HEK293T (cell line): Measurements from ENCODE around the gene CFAP92.

ENCODE experiments used
- CTCF ChIA-PET: fragments of 350-600 bp; formaldehyde crosslinking; extraction: SDS; loops from one replicate; lab custom pipeline; 2021; ENCODE audit warnings: antibody characterized with exemption, inconsistent platforms; lab: Yijun Ruan, JAX
- POLR2A ChIA-PET: fragments of 350-600 bp; formaldehyde crosslinking; extraction: SDS; loops from one replicate; lab custom pipeline; 2020; ENCODE audit warnings: antibody characterized with exemption, inconsistent platforms; lab: Yijun Ruan, JAX
- DNase-seq: peaks from one replicate; pipeline ENCODE4 v3.0.0; 2012; ENCODE audit warnings: mixed read lengths; ENCODE audit errors: extremely low spot score
- ARNT ChIP-seq: fragments of 450-650 bp; IDR thresholded peaks from 2 replicates; pipeline ENCODE4 v1.6.1; 2017; ENCODE audit warnings: mild to moderate bottlenecking
- BHLHE40 ChIP-seq: fragments of 450-650 bp; IDR thresholded peaks from 2 replicates; pipeline ENCODE4 v1.6.1; 2016; ENCODE audit warnings: mild to moderate bottlenecking, moderate library complexity, borderline replicate concordance
- CTBP1 ChIP-seq: fragments of 450-650 bp; IDR thresholded peaks from 2 replicates; pipeline ENCODE4 v1.6.1; 2016; ENCODE audit warnings: borderline replicate concordance
- ELF4 ChIP-seq: fragments of 450-650 bp; IDR thresholded peaks from 2 replicates; pipeline ENCODE4 v1.6.1; 2017; ENCODE audit warnings: antibody characterized with exemption
- FOXA1 ChIP-seq: fragments of 450-650 bp; IDR thresholded peaks from 2 replicates; pipeline ENCODE4 v1.6.1; 2016; ENCODE audit warnings: mild to moderate bottlenecking
- FOXK2 ChIP-seq: fragments of 450-650 bp; IDR thresholded peaks from 2 replicates; pipeline ENCODE4 v1.6.1; 2016; ENCODE audit warnings: mild to moderate bottlenecking
- FOXM1 ChIP-seq: fragments of 450-650 bp; IDR thresholded peaks from 2 replicates; pipeline ENCODE4 v1.6.1; 2017; ENCODE audit warnings: mild to moderate bottlenecking, borderline replicate concordance
- HDGF ChIP-seq: fragments of 450-650 bp; IDR thresholded peaks from 2 replicates; pipeline ENCODE4 v1.6.1; 2017; ENCODE audit warnings: antibody characterized with exemption, borderline replicate concordance
- L3MBTL2 ChIP-seq: fragments of 450-650 bp; conservative IDR thresholded peaks from 2 replicates; pipeline ENCODE4 v1.6.1; 2016; ENCODE audit warnings: mild to moderate bottlenecking
- LEF1 ChIP-seq: fragments of 450-650 bp; IDR thresholded peaks from 2 replicates; pipeline ENCODE4 v1.6.1; 2017; ENCODE audit warnings: mild to moderate bottlenecking, borderline replicate concordance
- NFRKB ChIP-seq: fragments of 450-650 bp; IDR thresholded peaks from 2 replicates; pipeline ENCODE4 v1.6.1; 2016; ENCODE audit warnings: mild to moderate bottlenecking, moderate library complexity
- PKNOX1 ChIP-seq: fragments of 450-650 bp; IDR thresholded peaks from 2 replicates; pipeline ENCODE4 v1.6.1; 2016
- SP1 ChIP-seq: fragments of 450-650 bp; IDR thresholded peaks from 2 replicates; pipeline ENCODE4 v1.6.1; 2017
- SUZ12 ChIP-seq: fragments of 450-650 bp; IDR thresholded peaks from 2 replicates; pipeline ENCODE4 v1.6.1; 2016; ENCODE audit warnings: mild to moderate bottlenecking
- TARDBP ChIP-seq: fragments of 450-650 bp; IDR thresholded peaks from 2 replicates; pipeline ENCODE4 v1.6.1; 2016
- ZNF384 ChIP-seq: fragments of 450-650 bp; IDR thresholded peaks from 2 replicates; pipeline ENCODE4 v1.6.1; 2016

Gene CFAP92

DNA sequence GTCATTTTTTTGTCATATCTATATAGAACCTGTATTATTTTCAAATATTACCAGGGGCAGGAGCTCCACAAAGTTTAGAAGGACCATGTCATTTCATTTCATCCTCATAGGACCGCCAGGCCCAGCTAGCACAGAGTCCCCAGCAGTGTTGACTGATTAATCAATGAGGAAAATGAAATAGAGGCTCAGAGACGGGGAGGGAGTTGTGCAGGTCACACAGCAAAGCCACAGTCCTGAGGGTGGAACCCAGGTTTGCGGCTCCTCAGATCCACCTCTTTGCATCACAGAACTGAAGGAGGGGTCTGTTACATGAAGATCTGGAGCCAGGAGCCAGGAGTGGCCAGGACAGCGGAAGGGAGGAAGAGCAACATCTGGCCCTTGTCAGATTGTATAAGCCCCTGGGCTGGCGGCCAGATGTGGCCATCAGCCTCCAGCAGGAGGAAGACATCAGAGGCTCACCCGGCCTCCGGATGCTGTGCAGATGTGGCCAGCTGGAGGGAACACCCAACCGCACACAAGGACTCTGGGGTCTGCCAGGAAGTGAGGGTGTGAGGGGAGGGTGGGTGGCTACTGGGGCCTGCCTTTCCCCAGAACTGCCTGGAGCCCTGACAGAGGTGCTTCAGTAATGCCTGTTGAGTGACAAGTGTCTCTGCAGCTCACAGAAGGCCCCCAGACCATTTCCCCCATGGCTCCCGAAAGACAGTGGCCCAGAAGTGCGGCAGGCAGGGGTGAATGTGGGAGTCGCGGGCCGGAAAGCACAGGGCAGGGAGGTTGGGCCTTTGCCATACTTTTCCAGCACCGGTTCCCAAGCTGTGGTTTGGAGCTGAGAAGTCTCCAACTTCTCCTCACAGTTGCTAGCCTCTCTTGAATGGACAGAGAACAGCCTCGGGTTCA is 28.5 kb upstream of the CFAP92 start:
- TF ChIP-seq FOXM1 (no peak), LEF1 (no peak), NFRKB (no peak), HDGF (no peak), CTBP1 (no peak), ARNT (no peak), FOXA1 (no peak), PKNOX1 (no peak), SP1 (no peak), BHLHE40 (no peak), TARDBP (no peak)
- DNase-seq = no peak
- ChIA-PET CTCF (interaction anchor here (0.7 kb wide), 1 partner anchor 225 kb away, joined by 3 read pairs; no protein-coding TSS in a partner anchor), POLR2A (no interaction called here)

DNA sequence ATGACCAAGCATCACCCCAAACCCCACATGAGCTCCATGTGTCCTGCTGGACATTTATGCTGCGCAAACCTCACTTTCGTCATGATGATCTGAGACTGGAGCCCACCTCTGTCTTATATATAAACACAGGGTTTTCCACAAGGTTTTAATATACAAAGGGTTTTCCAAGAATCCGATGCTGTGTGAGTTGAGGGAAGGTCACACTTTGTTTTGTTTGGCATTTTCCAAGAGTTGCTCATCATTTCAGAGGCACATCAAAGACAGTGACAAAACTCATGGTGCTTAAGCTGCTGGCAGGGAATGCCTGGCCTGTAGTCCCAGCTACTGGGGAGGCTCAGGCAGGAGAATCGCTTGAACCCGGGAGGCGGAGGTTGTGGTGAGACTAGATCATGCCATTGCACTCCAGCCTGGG is 27.3 kb upstream of the CFAP92 start:
- TF ChIP-seq ELF4 (no peak), NFRKB (no peak), BHLHE40 (no peak), L3MBTL2 (no peak), SP1 (no peak), FOXA1 (no peak), HDGF (no peak)
- CTCF ChIA-PET = no interaction called here
- POLR2A ChIA-PET = interaction anchor here (1.0 kb wide), 1 partner anchor 228 kb away, joined by 3 read pairs; the partner anchor contains the start of gene COPG1
- no peak for DNase-seq

GRCh38 chr3:129020691-129021090 is 26.8 kb upstream of the CFAP92 start:
- TF ChIP-seq ELF4 = no peak
- no peak for TF ChIP-seq L3MBTL2
- no peak for TF ChIP-seq PKNOX1
- TF ChIP-seq FOXA1 = no peak
- TF ChIP-seq CTBP1 = no peak
- no peak for TF ChIP-seq FOXK2
- no peak for TF ChIP-seq SP1
- no peak for TF ChIP-seq HDGF
- CTCF ChIA-PET = no interaction called here
- POLR2A ChIA-PET = interaction anchor here (1.0 kb wide), 1 partner anchor 229 kb away, joined by 3 read pairs; the partner anchor contains the start of gene COPG1
- DNase-seq = no peak

DNA sequence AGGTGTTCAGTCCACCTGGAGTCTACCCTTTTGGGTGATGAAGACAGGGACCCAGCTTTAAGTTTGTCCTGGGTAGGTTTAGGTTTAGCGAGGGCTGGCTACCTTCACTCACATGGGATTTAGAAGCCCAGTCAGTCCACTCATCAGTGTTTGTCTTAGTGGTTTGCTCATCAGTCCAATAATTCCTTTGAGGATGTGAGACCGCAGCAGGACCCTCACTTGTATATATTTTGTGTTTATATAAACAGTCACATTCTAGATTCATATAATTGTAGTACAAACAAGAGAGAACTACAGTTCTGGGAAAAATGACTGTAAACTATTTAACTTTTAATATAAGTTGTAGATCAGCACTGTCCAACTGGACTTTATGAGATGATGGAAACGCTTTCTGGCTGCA is 25.4 kb upstream of the CFAP92 start:
- POLR2A ChIA-PET = no interaction called here
- CTCF ChIA-PET = no interaction called here
- DNase-seq = no peak
- TF ChIP-seq FOXM1 (no peak), TARDBP (no peak), CTBP1 (no peak), ZNF384 (no peak), SUZ12 (no peak), LEF1 (no peak), PKNOX1 (no peak)

DNA sequence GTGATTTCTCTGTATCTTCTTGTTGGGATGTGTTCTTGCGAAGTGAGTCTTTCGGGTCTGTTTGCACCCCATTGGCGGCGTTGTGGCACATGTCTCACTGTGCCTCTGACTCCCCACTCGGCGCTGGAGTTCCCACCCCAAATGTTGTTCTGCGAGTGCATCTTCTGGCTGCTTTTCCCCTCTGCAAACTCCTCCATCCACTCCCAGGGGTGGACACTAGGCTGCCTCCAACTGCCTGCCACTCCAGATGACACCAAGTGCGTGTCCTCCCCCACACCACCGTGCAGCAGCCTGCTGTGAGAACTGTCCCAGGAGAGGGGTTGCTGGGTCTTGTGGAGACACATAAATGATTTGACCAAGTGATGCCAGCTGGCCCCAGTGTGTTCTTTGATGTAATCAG is 24.9 kb upstream of the CFAP92 start:
- ChIA-PET CTCF (no interaction called here), POLR2A (no interaction called here)
- no peak for DNase-seq
- no peak for TF ChIP-seq TARDBP
- TF ChIP-seq BHLHE40 = no peak
- no peak for TF ChIP-seq FOXM1
- TF ChIP-seq LEF1 = no peak
- no peak for TF ChIP-seq HDGF
- no peak for TF ChIP-seq ZNF384
- TF ChIP-seq ELF4 = no peak

DNA sequence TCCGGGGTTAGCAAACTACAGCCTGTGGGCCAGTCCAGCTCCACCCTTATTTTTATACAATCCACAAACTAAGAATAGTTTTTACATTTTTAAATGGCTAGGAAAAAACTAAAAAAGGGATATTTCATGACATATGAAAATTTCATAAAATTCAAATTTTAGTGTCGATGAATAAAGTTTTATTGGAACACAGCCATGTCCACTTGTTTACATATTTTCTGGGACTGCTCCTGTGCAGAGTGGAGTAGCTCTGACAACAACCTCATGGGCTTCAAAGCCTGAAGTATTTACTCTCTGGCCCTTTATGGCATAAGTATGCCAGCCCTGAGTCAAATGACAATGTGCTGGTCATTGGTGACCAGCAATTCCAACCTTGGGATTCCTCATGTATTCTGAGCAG is 24.4 kb upstream of the CFAP92 start:
- TF ChIP-seq TARDBP = no peak
- TF ChIP-seq FOXA1 = no peak
- TF ChIP-seq ZNF384 = no peak
- no peak for TF ChIP-seq SUZ12
- TF ChIP-seq ELF4 = no peak
- TF ChIP-seq LEF1 = no peak
- TF ChIP-seq PKNOX1 = no peak
- no peak for TF ChIP-seq FOXM1
- no peak for TF ChIP-seq L3MBTL2
- TF ChIP-seq BHLHE40 = no peak
- TF ChIP-seq FOXK2 = no peak
- TF ChIP-seq CTBP1 = no peak
- ChIA-PET POLR2A (no interaction called here), CTCF (no interaction called here)
- DNase-seq = no peak
